ENCODE data around the gene CDC6. TPM values are rescaled to one million over a fixed set of nuclear protein-coding genes. Genes with fewer than 3 reads are reported as not detected.

CDC6 gene
- total RNA-seq, 1 donor from 2014 or later = 18.2 TPM

DNA sequence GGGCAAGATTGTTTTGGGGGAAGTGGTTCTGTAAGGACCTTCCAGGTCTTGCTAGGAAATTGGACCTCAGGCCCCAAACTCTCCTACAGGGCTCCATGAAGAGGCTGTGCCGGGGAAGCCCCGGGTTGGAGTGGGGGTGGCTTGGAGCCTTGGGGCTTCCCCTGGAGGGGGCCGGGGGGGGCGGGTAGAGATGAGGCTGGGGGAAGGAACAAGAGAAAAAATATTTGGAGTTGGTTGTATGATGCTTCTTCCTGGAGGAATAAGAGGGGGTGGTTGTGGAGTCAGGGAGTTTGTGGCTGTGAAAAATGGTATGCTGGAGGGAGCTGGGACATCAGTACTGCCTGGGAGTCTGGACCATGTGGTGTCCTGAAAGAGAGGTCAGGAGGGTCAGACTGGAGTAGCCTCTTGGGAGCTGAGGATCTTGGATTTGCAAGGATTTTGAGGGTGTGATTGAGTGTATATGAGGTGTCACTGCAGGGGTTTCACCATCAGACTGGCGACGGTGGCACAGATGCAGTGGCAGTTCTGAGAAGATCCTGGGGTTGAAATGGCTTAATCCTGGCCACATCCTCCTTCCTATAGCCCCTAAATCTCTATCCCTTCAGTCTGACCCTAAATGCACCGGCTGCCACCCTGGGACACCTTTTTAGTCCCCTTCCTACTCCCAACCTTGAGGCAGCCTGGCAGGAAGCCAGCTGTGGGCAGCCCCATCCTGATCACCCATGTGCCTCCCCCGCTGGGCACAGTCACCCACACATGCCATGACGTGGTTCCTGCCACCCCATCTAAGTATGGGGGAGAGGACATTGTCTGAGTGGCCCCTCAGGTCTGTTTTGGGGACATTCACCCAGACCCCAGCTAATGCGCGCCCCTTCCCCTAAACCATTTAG, 32.2 kb downstream of the CDC6 start:
- H3K9me3 Mint-ChIP-seq (ENCODE audit: unreplicated experiment) = no peaks in the 10 kb centered on the region
- TF ChIP-seq CTCF (IDR thresholded peaks at IDR 0.05; ENCODE audit: unreplicated experiment) = no peak
- H3K4me1 Mint-ChIP-seq (ENCODE audit: unreplicated experiment) = peaks cover 78% of the 10 kb centered on the region
- no peak for DNase-seq (ENCODE audit: low spot score)
- peaks cover 28% of the 10 kb centered on the region for H3K27me3 Mint-ChIP-seq (ENCODE audit: unreplicated experiment)
- peak overlapping the region; percentile 84 for H3K27ac Mint-ChIP-seq (ENCODE audit: unreplicated experiment)
- H3K4me3 Mint-ChIP-seq (ENCODE audit: unreplicated experiment) = peak overlapping the region; percentile 93
- H3K36me3 Mint-ChIP-seq (ENCODE audit: low read depth, unreplicated experiment) = no peaks in the 10 kb centered on the region

- no peak overlapping the region for H3K4me3 Mint-ChIP-seq (ENCODE audit: unreplicated experiment)
- no peak for DNase-seq (ENCODE audit: low spot score)
- H3K4me1 Mint-ChIP-seq (ENCODE audit: unreplicated experiment) = peaks cover 79% of the 10 kb centered on the region
- TF ChIP-seq CTCF (IDR thresholded peaks at IDR 0.05; ENCODE audit: unreplicated experiment) = no peak
- no peaks in the 10 kb centered on the region for H3K36me3 Mint-ChIP-seq (ENCODE audit: low read depth, unreplicated experiment)
- no peaks in the 10 kb centered on the region for H3K9me3 Mint-ChIP-seq (ENCODE audit: unreplicated experiment)
- peak overlapping the region; percentile 64 for H3K27ac Mint-ChIP-seq (ENCODE audit: unreplicated experiment)
- peaks cover 32% of the 10 kb centered on the region for H3K27me3 Mint-ChIP-seq (ENCODE audit: unreplicated experiment)
Measured at GRCh38 chr17:40320756-40321523, 33.3 kb downstream of the CDC6 start.

DNA sequence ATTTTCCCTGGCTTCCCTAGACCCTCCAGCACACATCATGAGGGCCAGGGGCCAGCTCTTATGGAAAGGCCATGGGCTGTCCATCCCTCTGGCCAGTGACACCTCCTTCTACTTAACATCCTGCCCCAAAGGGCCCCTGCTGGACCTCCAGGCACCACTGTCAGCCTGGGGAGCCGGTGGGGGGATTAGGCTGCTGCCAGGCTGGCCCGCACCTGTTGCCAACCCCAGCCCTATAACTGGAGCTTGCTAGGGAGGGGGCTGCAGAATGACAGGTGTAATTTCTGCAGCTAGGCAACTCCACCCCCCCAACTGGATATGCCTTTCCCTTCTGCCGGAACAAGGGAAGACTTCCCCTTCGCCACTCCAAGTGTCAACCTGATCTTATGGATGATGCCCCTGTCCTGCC, 33.8 kb downstream of the CDC6 start:
- Mint-ChIP-seq H3K9me3 (ENCODE audit: unreplicated experiment) (no peaks in the 10 kb centered on the region), H3K4me1 (ENCODE audit: unreplicated experiment) (peaks cover 79% of the 10 kb centered on the region), H3K27me3 (ENCODE audit: unreplicated experiment) (peaks cover 32% of the 10 kb centered on the region), H3K27ac (ENCODE audit: unreplicated experiment) (peak overlapping the region; percentile 99), H3K36me3 (ENCODE audit: low read depth, unreplicated experiment) (no peaks in the 10 kb centered on the region), H3K4me3 (ENCODE audit: unreplicated experiment) (no peak overlapping the region)
- no peak for DNase-seq (ENCODE audit: low spot score)
- TF ChIP-seq CTCF (IDR thresholded peaks at IDR 0.05; ENCODE audit: unreplicated experiment) = no peak

DNA sequence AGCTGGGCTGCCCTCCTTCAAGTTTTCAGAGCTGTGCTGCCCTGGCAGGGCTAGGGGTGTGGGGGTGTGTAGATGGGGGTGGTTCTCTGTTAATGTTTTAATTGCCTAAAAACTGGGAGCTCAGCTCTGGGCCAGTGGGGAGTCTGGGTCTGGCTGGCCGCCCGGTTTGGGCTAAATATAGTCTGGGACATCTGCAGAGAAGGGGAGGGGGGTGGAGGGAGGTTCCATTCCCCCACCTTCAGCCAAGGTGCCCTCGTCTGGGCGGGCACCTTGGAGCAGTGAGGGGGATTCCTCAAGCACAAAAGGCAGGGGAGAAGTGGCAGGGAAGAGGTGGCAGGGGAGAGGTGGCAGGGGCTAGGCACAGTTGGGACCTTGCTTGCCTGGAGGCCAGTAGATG, 34.3 kb downstream of the CDC6 start:
- TF ChIP-seq CTCF (IDR thresholded peaks at IDR 0.05; ENCODE audit: unreplicated experiment) = no peak

More for the DNA sequence above, 34.3 kb downstream of the CDC6 start:
- peaks cover 77% of the 10 kb centered on the region for H3K4me1 Mint-ChIP-seq (ENCODE audit: unreplicated experiment)
- DNase-seq (ENCODE audit: low spot score) = no peak
- no peak overlapping the region for H3K4me3 Mint-ChIP-seq (ENCODE audit: unreplicated experiment)
- peak overlapping the region; percentile 99 for H3K27ac Mint-ChIP-seq (ENCODE audit: unreplicated experiment)
- no peaks in the 10 kb centered on the region for H3K9me3 Mint-ChIP-seq (ENCODE audit: unreplicated experiment)
- no peaks in the 10 kb centered on the region for H3K36me3 Mint-ChIP-seq (ENCODE audit: low read depth, unreplicated experiment)
- peaks cover 32% of the 10 kb centered on the region for H3K27me3 Mint-ChIP-seq (ENCODE audit: unreplicated experiment)
